GM12878 (cell line): Measurements from ENCODE around the gene TFCP2. TPM values are rescaled to one million over a fixed set of nuclear protein-coding genes. Genes with fewer than 3 reads are reported as not detected.

ENCODE experiments used
- ATAC-seq: fragments of 200-7000 bp; cut with Tn5 transposase; 3 replicates; pipeline ENCODE4 v1.9.1; 2020; ENCODE audit warnings: mild to moderate bottlenecking, moderate library complexity
- BruUV-seq: library from RNA; stranded (reverse); fragments of 400-500 nt; replicated peaks from 2 replicates; lab custom pipeline; 2021; lab: Mats Ljungman, UMichigan
- CTCF ChIA-PET: fragments of 300-600 bp; sonication (Branson Sonifier 250); formaldehyde crosslinking; extraction: SDS; loops from one replicate; lab custom pipeline; 2021; ENCODE audit warnings: inconsistent platforms; lab: Yijun Ruan, JAX
- POLR2A ChIA-PET: fragments of 350-600 bp; formaldehyde crosslinking; extraction: SDS; loops from one replicate; lab custom pipeline; 2021; ENCODE audit warnings: inconsistent platforms; lab: Charles Lee
- RAD21 ChIA-PET: fragments of 300-600 bp; sonication (Branson Sonifier 250); formaldehyde crosslinking; loops from one replicate; lab custom pipeline; 2023; ENCODE audit warnings: antibody characterized with exemption; ENCODE audit not compliant: unreplicated experiment; lab: Charles Lee
- SMC1A ChIA-PET: fragments of 300-600 bp; sonication (Branson Sonifier 250); formaldehyde crosslinking; loops from one replicate; lab custom pipeline; 2023; ENCODE audit not compliant: unreplicated experiment, uncharacterized antibody; lab: Charles Lee
- DNase-seq: peaks from one replicate; pipeline ENCODE4 v3.0.0-alpha.2; 2011; ENCODE audit warnings: low read depth, low spot score
- FAIRE-seq: peaks from 3 replicates; lab custom pipeline; 2011; peaks lifted over from hg19 to GRCh38; lab: Jason Lieb, UNC
- H2AFZ ChIP-seq: 2 replicates; pipeline ENCODE4 v1.6.0; 2011; ENCODE audit warnings: low read depth, low read length, control low read depth; ENCODE audit not compliant: control insufficient read depth
- H3K27ac ChIP-seq: 2 replicates; pipeline ENCODE4 v1.5.1; 2011; ENCODE audit warnings: control low read depth; ENCODE audit not compliant: control insufficient read depth, insufficient read depth
- H3K27me3 ChIP-seq, 2 experiments: replicated peaks in 1 of 2; 2 replicates each; pipeline versions ENCODE4 v1.6.0 to v1.6.1; 2011; ENCODE audit warnings: low read length in 1 of 2; ENCODE audit not compliant: control insufficient read depth in 2 of 2, insufficient read depth in 2 of 2
- H3K36me3 ChIP-seq, 2 experiments: 2 replicates each; pipeline ENCODE4 v1.5.1; 2011; ENCODE audit warnings: low read length in 1 of 2; ENCODE audit not compliant: control insufficient read depth in 2 of 2, insufficient read depth in 2 of 2
- H3K4me1 ChIP-seq: 2 replicates; pipeline ENCODE4 v1.6.1; 2011; ENCODE audit warnings: mild to moderate bottlenecking, low read length, moderate library complexity, mixed read lengths; ENCODE audit not compliant: control insufficient read depth, insufficient read depth
- H3K4me2 ChIP-seq: 2 replicates; pipeline ENCODE4 v1.6.0; 2011; ENCODE audit warnings: control low read depth; ENCODE audit not compliant: control insufficient read depth, insufficient read depth
- H3K4me3 ChIP-seq: fragments of 200-600 bp; sonication (generic); 2 replicates; pipeline ENCODE4 v1.5.1; 2016
- H3K79me2 ChIP-seq: 2 replicates; pipeline ENCODE4 v1.6.0; 2011; ENCODE audit warnings: low read length; ENCODE audit not compliant: control insufficient read depth, insufficient read depth
- H3K9ac ChIP-seq: 2 replicates; pipeline ENCODE4 v1.8.0; 2011; ENCODE audit warnings: low read length, control low read depth, mixed read lengths; ENCODE audit not compliant: control insufficient read depth, insufficient read depth
- H3K9me3 ChIP-seq: replicated peaks from 3 replicates; pipeline ENCODE4 v1.5.1; 2011; ENCODE audit warnings: mild to moderate bottlenecking, low read length; ENCODE audit not compliant: control insufficient read depth, insufficient read depth
- H4K20me1 ChIP-seq: 2 replicates; pipeline ENCODE4 v1.6.0; 2011; ENCODE audit not compliant: control insufficient read depth, insufficient read depth
- CHD2 ChIP-seq: IDR thresholded peaks from 2 replicates; pipeline ENCODE4 v1.6.1; 2011; ENCODE audit warnings: low read depth, low read length, improper control_type of control experiment, borderline replicate concordance
- HDGF ChIP-seq: fragments of 450-650 bp; IDR thresholded peaks from 2 replicates; pipeline ENCODE4 v1.6.1; 2016; ENCODE audit warnings: antibody characterized with exemption
- KDM1A ChIP-seq: fragments of 200-600 bp; sonication (generic); IDR thresholded peaks from 2 replicates; pipeline ENCODE4 v1.6.1; 2016; ENCODE audit warnings: borderline replicate concordance
- NFIC ChIP-seq: IDR thresholded peaks from 2 replicates; pipeline ENCODE4 v1.6.1; 2012; ENCODE audit warnings: low read depth, mild to moderate bottlenecking, inconsistent platforms, low read length, moderate library complexity
- NRF1 ChIP-seq: conservative IDR thresholded peaks from 2 replicates; pipeline ENCODE4 v1.6.1; 2011; ENCODE audit warnings: mild to moderate bottlenecking, low read depth, low read length, improper control_type of control experiment
- POLR2AphosphoS5 ChIP-seq: IDR thresholded peaks from 2 replicates; pipeline ENCODE4 v1.6.1; 2011; ENCODE audit warnings: mild to moderate bottlenecking, low read length, inconsistent platforms
- RBBP5 ChIP-seq: fragments of 200-600 bp; sonication (generic); conservative IDR thresholded peaks from 2 replicates; pipeline ENCODE4 v1.6.1; 2016
- RCOR1 ChIP-seq: conservative IDR thresholded peaks from 2 replicates; pipeline ENCODE4 v1.6.1; 2012; ENCODE audit warnings: low read depth, low read length, improper control_type of control experiment
- RUNX3 ChIP-seq: IDR thresholded peaks from 2 replicates; pipeline ENCODE4 v1.6.1; 2012; ENCODE audit warnings: low read length, inconsistent platforms
- SMAD1 ChIP-seq: fragments of 450-650 bp; IDR thresholded peaks from 2 replicates; pipeline ENCODE4 v1.6.1; 2018; ENCODE audit warnings: mild to moderate bottlenecking, low read depth; ENCODE audit not compliant: partially characterized antibody
- SREBF2 ChIP-seq: IDR thresholded peaks from 2 replicates; pipeline ENCODE4 v1.6.1; 2012; ENCODE audit warnings: mild to moderate bottlenecking, low read length
- ZNF217 ChIP-seq: fragments of 450-650 bp; IDR thresholded peaks from 2 replicates; pipeline ENCODE4 v1.6.1; 2017; ENCODE audit warnings: antibody characterized with exemption, mild to moderate bottlenecking
- ZNF622 ChIP-seq: fragments of 450-650 bp; IDR thresholded peaks from 2 replicates; pipeline ENCODE4 v1.6.1; 2017; ENCODE audit warnings: mild to moderate bottlenecking, inconsistent platforms
- WGBS: methylation state at CpG from one replicate; pipeline ENCODE4 v1.1.6; 2016; ENCODE audit warnings: low lambda C conversion rate; ENCODE audit not compliant: insufficient replicate concordance, insufficient coverage; ENCODE audit errors: missing lambda C conversion rate; 5-methylcytosine and 5-hydroxymethylcytosine counted together
- in situ Hi-C: fragments of 300-500 bp; cut with MboI; formaldehyde crosslinking; loops from 9 replicates; pipeline ENCODE4 v1.14.3; 2018; ENCODE audit warnings: mixed read lengths
- intact Hi-C: fragments of 100-400 bp; cut with micrococcal nuclease; formaldehyde crosslinking; loops from one replicate; pipeline ENCODE4 v1.14.2; 2022; ENCODE audit not compliant: unreplicated experiment
- polyA plus RNA-seq, 11 experiments: library from polyadenylated mRNA; depleted of rRNA in 4 of 11; unstranded in 6 of 11; stranded (reverse) in 5 of 11; fragments of >200 nt; fragmentation: Nextera tagmentation in 4 of 11; fragmentation: Illumina TruSeq in 1 of 11; extraction: Ambion mirVana in 4 of 11; extraction: Trizol in 1 of 11; gene quantifications; 1 replicate in 1 of 11; 2 replicates in 10 of 11; pipeline versions ENCODE4 v1.2.1 to v1.2.3, GENCODE V29; 2011 to 2016; ENCODE audit warnings: inconsistent platforms in 2 of 11, missing spikeins in 2 of 11, low read depth in 1 of 11
- total RNA-seq, 4 experiments: library from RNA; depleted of rRNA in 3 of 4; stranded (reverse); fragments of >200 nt in 3 of 4; fragmentation: Illumina TruSeq in 1 of 4; extraction: Trizol in 1 of 4; gene quantifications; 2 replicates each; pipeline versions ENCODE4 v1.2.1 to v1.2.3, GENCODE V29; 2013 to 2021
- TF ChIP-seq, protein P1 (sequence below): IDR thresholded peaks from 2 replicates; pipeline ENCODE4 v1.6.1; 2012; ENCODE audit warnings: mild to moderate bottlenecking, low read depth, low read length
- TF ChIP-seq, protein P2 (sequence below): fragments of 450-650 bp; IDR thresholded peaks from 2 replicates; pipeline ENCODE4 v1.6.1; 2017; ENCODE audit warnings: mild to moderate bottlenecking, moderate library complexity
- TF ChIP-seq, protein P3 (sequence below): IDR thresholded peaks from 2 replicates; pipeline ENCODE4 v1.6.1; 2011; ENCODE audit warnings: low read depth, mild to moderate bottlenecking, low read length, moderate library complexity, borderline replicate concordance; ENCODE audit errors: extremely low read depth

TFCP2 gene
- total and polyA plus RNA-seq, 10 of the 15 experiments (the other 5 are each of a cell fraction or from before 2014, with no cell fraction given) = 5.8 to 29.7 (median 14.2) TPM

- ChIA-PET CTCF (interaction anchor here (0.5 to 1.4 kb wide), 7 partner anchors 16 to 318 kb away, joined by 3 to 5 read pairs (median 3); partner anchors contain the start of genes LETMD1 and TFCP2), POLR2A (interaction anchor here (1.1 to 2.8 kb wide), 4 partner anchors 10 to 50 kb away, joined by 3 to 14 read pairs (median 6); partner anchors contain the start of gene DAZAP2), SMC1A (interaction anchor here (1.0 to 3.2 kb wide), 8 partner anchors 10 to 153 kb away, joined by 3 to 11 read pairs (median 4); partner anchors contain the start of genes LETMD1 and POU6F1), RAD21 (interaction anchor here (1.2 to 1.3 kb wide), 3 partner anchors 9 to 106 kb away, joined by 3 to 5 read pairs (median 5); partner anchors contain the start of gene CSRNP2)
- intact Hi-C loops (no loop called here), in situ Hi-C loops (no loop called here)
- H3K4me1 ChIP-seq = peaks cover 31% of the 10 kb centered on the region
- peak overlapping the region; percentile 86 for H3K4me2 ChIP-seq
- FAIRE-seq (peak; percentile 93), ATAC-seq (peak; percentile 86), DNase-seq (peak; percentile 60)
- WGBS = 1% methylated on average over 14 of the region's 14 CpGs
- H3K4me3 ChIP-seq = 0 out of 2 replicates have a peak overlapping the region, but pooled peaks have one; percentile 17
- no peaks in the 10 kb centered on the region for H3K9me3 ChIP-seq
- H3K36me3 ChIP-seq = no peaks in the 10 kb centered on the region
- peak overlapping the region; percentile 70 for H2AFZ ChIP-seq
- peak overlapping the region; percentile 11; the same call in 1 of the 2 replicates for H3K9ac ChIP-seq
- H4K20me1 ChIP-seq = no peaks in the 10 kb centered on the region
- H3K79me2 ChIP-seq = no peaks in the 10 kb centered on the region
- no TSS peak for BruUV-seq
- H3K27ac ChIP-seq = peak overlapping the region; percentile 70
- H3K27me3 ChIP-seq = no peaks in the 10 kb centered on the region
- TF ChIP-seq POLR2AphosphoS5 (no peak), SREBF2 (no peak), RBBP5 (no peak), NFIC (peak; percentile 76), SMAD1 (no peak), ZNF217 (no peak), HDGF (no peak; the same call in 1 of the 2 replicates), RUNX3 (peak; percentile 98), CHD2 (no peak), ZNF622 (no peak), KDM1A (no peak), RCOR1 (no peak), NRF1 (no peak)
- TF ChIP-seq, protein P1, sequence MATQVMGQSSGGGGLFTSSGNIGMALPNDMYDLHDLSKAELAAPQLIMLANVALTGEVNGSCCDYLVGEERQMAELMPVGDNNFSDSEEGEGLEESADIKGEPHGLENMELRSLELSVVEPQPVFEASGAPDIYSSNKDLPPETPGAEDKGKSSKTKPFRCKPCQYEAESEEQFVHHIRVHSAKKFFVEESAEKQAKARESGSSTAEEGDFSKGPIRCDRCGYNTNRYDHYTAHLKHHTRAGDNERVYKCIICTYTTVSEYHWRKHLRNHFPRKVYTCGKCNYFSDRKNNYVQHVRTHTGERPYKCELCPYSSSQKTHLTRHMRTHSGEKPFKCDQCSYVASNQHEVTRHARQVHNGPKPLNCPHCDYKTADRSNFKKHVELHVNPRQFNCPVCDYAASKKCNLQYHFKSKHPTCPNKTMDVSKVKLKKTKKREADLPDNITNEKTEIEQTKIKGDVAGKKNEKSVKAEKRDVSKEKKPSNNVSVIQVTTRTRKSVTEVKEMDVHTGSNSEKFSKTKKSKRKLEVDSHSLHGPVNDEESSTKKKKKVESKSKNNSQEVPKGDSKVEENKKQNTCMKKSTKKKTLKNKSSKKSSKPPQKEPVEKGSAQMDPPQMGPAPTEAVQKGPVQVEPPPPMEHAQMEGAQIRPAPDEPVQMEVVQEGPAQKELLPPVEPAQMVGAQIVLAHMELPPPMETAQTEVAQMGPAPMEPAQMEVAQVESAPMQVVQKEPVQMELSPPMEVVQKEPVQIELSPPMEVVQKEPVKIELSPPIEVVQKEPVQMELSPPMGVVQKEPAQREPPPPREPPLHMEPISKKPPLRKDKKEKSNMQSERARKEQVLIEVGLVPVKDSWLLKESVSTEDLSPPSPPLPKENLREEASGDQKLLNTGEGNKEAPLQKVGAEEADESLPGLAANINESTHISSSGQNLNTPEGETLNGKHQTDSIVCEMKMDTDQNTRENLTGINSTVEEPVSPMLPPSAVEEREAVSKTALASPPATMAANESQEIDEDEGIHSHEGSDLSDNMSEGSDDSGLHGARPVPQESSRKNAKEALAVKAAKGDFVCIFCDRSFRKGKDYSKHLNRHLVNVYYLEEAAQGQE = no peak
- TF ChIP-seq, protein P2, sequence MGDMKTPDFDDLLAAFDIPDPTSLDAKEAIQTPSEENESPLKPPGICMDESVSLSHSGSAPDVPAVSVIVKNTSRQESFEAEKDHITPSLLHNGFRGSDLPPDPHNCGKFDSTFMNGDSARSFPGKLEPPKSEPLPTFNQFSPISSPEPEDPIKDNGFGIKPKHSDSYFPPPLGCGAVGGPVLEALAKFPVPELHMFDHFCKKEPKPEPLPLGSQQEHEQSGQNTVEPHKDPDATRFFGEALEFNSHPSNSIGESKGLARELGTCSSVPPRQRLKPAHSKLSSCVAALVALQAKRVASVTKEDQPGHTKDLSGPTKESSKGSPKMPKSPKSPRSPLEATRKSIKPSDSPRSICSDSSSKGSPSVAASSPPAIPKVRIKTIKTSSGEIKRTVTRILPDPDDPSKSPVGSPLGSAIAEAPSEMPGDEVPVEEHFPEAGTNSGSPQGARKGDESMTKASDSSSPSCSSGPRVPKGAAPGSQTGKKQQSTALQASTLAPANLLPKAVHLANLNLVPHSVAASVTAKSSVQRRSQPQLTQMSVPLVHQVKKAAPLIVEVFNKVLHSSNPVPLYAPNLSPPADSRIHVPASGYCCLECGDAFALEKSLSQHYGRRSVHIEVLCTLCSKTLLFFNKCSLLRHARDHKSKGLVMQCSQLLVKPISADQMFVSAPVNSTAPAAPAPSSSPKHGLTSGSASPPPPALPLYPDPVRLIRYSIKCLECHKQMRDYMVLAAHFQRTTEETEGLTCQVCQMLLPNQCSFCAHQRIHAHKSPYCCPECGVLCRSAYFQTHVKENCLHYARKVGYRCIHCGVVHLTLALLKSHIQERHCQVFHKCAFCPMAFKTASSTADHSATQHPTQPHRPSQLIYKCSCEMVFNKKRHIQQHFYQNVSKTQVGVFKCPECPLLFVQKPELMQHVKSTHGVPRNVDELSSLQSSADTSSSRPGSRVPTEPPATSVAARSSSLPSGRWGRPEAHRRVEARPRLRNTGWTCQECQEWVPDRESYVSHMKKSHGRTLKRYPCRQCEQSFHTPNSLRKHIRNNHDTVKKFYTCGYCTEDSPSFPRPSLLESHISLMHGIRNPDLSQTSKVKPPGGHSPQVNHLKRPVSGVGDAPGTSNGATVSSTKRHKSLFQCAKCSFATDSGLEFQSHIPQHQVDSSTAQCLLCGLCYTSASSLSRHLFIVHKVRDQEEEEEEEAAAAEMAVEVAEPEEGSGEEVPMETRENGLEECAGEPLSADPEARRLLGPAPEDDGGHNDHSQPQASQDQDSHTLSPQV = no peak
- TF ChIP-seq, protein P3, sequence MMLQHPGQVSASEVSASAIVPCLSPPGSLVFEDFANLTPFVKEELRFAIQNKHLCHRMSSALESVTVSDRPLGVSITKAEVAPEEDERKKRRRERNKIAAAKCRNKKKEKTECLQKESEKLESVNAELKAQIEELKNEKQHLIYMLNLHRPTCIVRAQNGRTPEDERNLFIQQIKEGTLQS = no peak
These were observed 15.6 kb upstream of the TFCP2 start for GRCh38 chr12:51188359-51189051.
